Measurements from ENCODE around the gene RASL11A.
"Not testable (repeated sequence)": the region's sequence is repeated elsewhere in the genome, so short reads cannot be mapped to it uniquely, and the experiment has no call there.

The RASL11A gene

DNA sequence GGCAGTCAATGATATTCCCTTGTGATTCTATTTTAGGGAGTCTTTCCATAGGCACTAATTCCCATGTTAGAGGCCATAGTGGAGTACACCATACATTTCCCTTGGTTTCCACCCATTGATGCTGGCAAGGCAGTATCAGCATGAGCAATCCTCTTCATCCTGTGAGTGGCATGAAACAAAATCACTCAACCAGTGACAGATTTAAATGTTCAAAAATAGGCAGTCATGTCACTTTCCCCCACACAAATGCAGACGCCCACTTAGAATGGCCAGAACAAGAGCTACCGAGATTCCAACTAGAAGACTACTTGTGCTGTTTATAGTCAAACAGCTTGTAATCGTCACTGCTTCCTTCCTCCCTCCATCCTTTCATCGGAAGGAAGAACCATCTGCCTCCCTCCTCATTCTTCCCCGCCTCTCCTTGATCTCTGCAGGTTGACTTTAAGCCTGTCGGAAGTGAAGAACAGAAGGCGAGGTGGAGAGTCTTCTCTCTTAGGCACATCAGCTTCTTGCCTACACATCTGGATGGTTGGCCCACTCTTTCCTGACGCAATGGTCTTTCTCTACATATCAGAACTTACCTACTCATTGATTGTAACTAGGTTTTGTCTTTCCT lies 22.6 kb downstream of the RASL11A start:
- TF ChIP-seq, protein P1, sequence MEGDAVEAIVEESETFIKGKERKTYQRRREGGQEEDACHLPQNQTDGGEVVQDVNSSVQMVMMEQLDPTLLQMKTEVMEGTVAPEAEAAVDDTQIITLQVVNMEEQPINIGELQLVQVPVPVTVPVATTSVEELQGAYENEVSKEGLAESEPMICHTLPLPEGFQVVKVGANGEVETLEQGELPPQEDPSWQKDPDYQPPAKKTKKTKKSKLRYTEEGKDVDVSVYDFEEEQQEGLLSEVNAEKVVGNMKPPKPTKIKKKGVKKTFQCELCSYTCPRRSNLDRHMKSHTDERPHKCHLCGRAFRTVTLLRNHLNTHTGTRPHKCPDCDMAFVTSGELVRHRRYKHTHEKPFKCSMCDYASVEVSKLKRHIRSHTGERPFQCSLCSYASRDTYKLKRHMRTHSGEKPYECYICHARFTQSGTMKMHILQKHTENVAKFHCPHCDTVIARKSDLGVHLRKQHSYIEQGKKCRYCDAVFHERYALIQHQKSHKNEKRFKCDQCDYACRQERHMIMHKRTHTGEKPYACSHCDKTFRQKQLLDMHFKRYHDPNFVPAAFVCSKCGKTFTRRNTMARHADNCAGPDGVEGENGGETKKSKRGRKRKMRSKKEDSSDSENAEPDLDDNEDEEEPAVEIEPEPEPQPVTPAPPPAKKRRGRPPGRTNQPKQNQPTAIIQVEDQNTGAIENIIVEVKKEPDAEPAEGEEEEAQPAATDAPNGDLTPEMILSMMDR (conservative IDR thresholded peaks at IDR 0.05) = no peak
- TF ChIP-seq ZFX (IDR thresholded peaks at IDR 0.05) = no peak
- H3K27ac ChIP-seq = no peak overlapping the region

DNA sequence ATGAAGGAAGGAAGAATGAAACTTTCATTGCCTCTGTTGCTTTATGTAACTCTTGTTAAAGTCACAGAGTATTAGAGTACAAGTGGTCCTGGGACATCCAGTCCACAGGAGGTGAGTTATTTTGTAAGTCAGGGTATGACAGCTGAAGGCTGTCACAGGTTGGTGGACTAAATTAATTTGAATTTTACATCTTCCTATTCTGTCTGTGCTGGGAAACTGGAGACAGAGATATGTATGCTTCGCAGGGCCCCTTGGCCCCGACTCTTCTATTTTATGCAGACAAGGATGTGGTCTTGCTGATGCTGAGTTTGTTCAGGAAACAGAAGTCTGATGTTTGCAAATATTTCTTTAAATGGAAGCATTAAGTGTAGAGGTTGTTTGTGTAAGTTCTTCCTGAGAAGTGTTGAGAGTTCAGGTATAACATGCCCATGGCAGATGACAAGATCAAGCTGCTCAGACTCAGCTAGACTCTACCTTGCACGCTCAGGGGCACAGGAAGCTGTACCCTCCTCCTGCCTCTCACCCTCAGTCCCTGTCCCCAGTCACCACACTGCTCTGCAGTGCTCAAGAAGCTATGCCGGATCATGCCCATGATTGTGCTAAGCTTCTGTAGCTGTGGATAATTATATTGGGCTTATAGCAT lies 23.4 kb downstream of the RASL11A start:
- H3K27ac ChIP-seq = no peak overlapping the region
- TF ChIP-seq, protein P1 (conservative IDR thresholded peaks at IDR 0.05) = no peak

DNA sequence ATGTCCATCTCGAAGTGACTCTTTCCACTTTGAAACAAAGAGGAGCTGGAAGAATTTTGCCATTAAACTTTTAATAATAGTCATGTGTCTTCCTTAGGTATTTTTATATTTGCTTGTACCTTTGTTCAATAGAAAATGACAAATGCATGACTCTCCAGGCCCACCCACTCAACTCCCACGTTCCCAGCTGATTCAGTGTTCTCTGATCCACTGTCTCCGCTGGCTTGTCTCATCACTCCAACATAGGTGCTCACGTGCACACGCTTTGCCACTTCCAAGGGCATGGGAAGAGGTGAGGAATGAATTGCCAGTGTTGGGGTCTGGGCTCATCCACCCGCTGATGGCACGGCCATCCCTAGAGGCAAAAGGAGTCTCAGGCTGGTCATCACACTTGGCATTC lies 24.5 kb downstream of the RASL11A start:
- H3K27ac ChIP-seq = no peak overlapping the region
- TF ChIP-seq ZFX (IDR thresholded peaks at IDR 0.05) = no peak
- TF ChIP-seq, protein P1 (conservative IDR thresholded peaks at IDR 0.05) = no peak

DNA sequence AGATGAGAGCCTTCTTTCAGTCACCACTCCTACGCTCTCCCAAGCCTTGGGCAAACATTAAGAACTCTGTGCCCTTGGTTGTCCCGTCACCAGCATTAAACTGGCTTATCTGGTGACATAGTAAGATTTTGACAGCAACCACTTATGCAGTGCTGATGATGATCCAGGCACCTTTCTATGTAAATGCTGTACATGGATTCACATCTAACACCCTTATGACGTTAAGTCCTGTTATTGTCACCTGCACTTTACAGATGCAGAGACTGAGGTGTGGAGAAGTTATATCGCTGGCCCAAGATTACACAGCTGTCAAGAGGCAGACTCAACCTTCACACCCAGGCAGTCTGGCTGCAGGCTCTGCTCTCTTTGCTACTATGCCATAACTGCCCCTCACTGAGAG lies 25.0 kb downstream of the RASL11A start:
- TF ChIP-seq ZFX (IDR thresholded peaks at IDR 0.05) = no peak
- TF ChIP-seq, protein P1 (conservative IDR thresholded peaks at IDR 0.05) = no peak

DNA sequence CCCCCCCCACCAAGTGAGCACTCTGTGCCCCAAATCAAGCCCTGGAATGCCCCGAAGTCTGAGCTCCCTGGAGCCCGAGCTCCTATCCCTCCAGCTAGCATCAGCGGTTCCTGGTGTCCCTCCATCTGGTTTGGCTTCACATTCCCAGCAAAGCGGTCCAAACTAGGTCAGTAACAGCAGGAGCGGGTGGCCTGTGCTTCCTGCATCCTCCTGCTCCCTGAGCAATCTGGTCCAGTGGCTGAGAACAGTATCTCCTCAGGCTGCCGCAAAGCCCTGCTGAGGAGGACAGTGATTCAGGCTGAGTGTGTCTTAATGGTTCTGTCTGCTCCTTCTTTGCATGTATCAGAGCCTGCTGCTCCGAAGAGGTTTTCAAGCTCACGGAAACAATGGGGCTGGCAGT lies 25.9 kb downstream of the RASL11A start:
- no peak overlapping the region for H3K27ac ChIP-seq
- TF ChIP-seq, protein P1 (conservative IDR thresholded peaks at IDR 0.05) = no peak
- no peak for TF ChIP-seq ZFX (IDR thresholded peaks at IDR 0.05)

More for the DNA sequence above, 25.0 kb downstream of the RASL11A start:
- H3K27ac ChIP-seq = no peak overlapping the region

DNA sequence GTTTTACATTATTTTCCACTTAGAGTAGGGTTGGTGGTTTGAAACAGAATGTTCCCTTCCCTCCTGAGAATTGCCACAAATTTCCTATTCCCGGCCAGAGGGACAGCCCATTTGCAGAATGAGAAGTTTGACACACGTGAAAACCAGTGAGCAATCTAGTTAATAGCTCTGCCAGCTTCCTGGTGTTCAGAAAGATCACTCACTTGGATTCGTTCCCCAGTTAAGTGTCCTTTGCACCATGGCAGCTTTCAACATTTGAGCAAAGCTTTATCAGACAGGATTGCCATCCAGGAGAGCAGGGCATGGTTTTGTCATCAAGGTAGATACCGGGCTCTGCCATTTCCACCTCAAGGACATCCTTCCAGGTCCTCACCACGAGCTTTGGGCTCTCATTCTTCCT lies 28.2 kb downstream of the RASL11A start:
- TF ChIP-seq, protein P1 (conservative IDR thresholded peaks at IDR 0.05) = no peak
- no peak for TF ChIP-seq ZFX (IDR thresholded peaks at IDR 0.05)
- H3K27ac ChIP-seq = no peak overlapping the region

DNA sequence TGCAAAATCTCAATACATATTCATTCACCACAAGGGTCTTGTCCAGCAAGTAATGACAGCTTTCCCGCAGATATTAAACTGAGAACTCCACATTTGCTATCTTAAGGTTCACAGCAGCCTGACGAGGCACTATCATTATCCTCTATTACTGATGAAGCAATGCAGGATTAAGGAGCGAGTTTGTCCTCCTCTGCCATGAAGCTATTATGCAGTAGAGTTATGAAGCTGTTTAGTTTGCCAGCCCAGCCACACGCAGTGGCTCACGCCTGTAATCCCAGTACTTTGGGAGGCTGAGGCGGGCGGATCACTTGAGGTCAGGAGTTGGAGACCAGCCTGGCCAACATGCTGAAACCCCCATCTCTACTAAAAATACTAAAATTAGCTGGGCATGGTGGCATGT lies 29.8 kb downstream of the RASL11A start:
- not testable (repeated sequence) for H3K27ac ChIP-seq
